PC-9 (cell line): ENCODE measurements around the gene FAM107A. TPM values are rescaled to one million over a fixed set of nuclear protein-coding genes. Genes with fewer than 3 reads are reported as not detected.

Experiments used
- BruUV-seq: library from RNA; stranded (reverse); fragments of 400-500 nt; replicated peaks from 2 replicates; lab custom pipeline; 2021; lab: Mats Ljungman, UMichigan
- CTCF ChIA-PET: fragments of 300-600 bp; sonication (Branson Sonifier 250); formaldehyde crosslinking; loops from one replicate; lab custom pipeline; 2022; ENCODE audit warnings: antibody characterized with exemption; lab: Charles Lee
- POLR2A ChIA-PET: fragments of 300-600 bp; sonication (Branson Sonifier 250); formaldehyde crosslinking; loops from one replicate; lab custom pipeline; 2022; ENCODE audit warnings: antibody characterized with exemption; ENCODE audit not compliant: unreplicated experiment; lab: Charles Lee
- DNase-seq, 2 experiments: peaks; one replicate each; pipeline versions ENCODE4 v3.0.0 to v3.0.0-alpha.2; 2015 to 2022; ENCODE audit warnings: mixed read lengths in 1 of 2
- H2AFZ ChIP-seq: fragments of 200-600 bp; sonication (generic); 2 replicates; pipeline ENCODE4 v1.8.1; 2017; ENCODE audit warnings: antibody characterized with exemption
- H3F3A ChIP-seq: fragments of 200-600 bp; sonication (generic); 2 replicates; pipeline ENCODE4 v1.8.1; 2017; ENCODE audit warnings: antibody characterized with exemption, mild to moderate bottlenecking, low read depth; ENCODE audit not compliant: insufficient read depth
- H3K27ac ChIP-seq: fragments of 200-600 bp; sonication (generic); 2 replicates; pipeline ENCODE4 v1.6.1; 2016; ENCODE audit warnings: mixed run types
- H3K27me3 ChIP-seq: fragments of 200-600 bp; sonication (generic); 2 replicates; pipeline ENCODE4 v1.6.1; 2016; ENCODE audit warnings: low read depth, mixed run types; ENCODE audit not compliant: insufficient read depth
- H3K36me3 ChIP-seq: fragments of 200-600 bp; sonication (generic); 2 replicates; pipeline ENCODE4 v1.6.1; 2016; ENCODE audit warnings: low read depth, mixed run types
- H3K4me1 ChIP-seq: fragments of 200-600 bp; sonication (generic); replicated peaks from 2 replicates; pipeline ENCODE4 v1.6.1; 2016; ENCODE audit warnings: mixed run types; ENCODE audit not compliant: insufficient read depth
- H3K4me2 ChIP-seq: fragments of 200-600 bp; sonication (generic); 2 replicates; pipeline ENCODE4 v1.6.1; 2017; ENCODE audit warnings: mixed run types
- H3K4me3 ChIP-seq: fragments of 200-600 bp; sonication (generic); 2 replicates; pipeline ENCODE4 v1.6.1; 2016; ENCODE audit warnings: mixed run types
- H3K79me2 ChIP-seq: fragments of 200-600 bp; sonication (generic); 2 replicates; pipeline ENCODE4 v1.6.1; 2017; ENCODE audit warnings: low read depth, mixed run types
- H3K9me2 ChIP-seq: fragments of 200-600 bp; sonication (generic); 2 replicates; pipeline ENCODE4 v1.8.1; 2017; ENCODE audit warnings: mild to moderate bottlenecking; ENCODE audit not compliant: insufficient read depth
- H3K9me3 ChIP-seq: fragments of 200-600 bp; sonication (generic); 2 replicates; pipeline ENCODE4 v1.8.1; 2016; ENCODE audit warnings: low read depth; ENCODE audit not compliant: insufficient read depth
- H4K20me1 ChIP-seq: fragments of 200-600 bp; sonication (generic); 2 replicates; pipeline ENCODE4 v1.8.1; 2017; ENCODE audit not compliant: insufficient read depth
- EZH2 ChIP-seq: fragments of 200-600 bp; sonication (generic); IDR thresholded peaks from 2 replicates; pipeline ENCODE4 v1.8.0; 2017; ENCODE audit warnings: antibody characterized with exemption, low read depth
- intact Hi-C: fragments of 100-400 bp; cut with micrococcal nuclease; formaldehyde crosslinking; loops from one replicate; pipeline ENCODE4 v1.10.0; 2022; ENCODE audit not compliant: unreplicated experiment
- total RNA-seq: library from RNA; stranded (reverse); gene quantifications from 2 replicates; pipeline ENCODE4 v1.2.3, GENCODE V29; 2021
- TF ChIP-seq, protein P1 (sequence below): fragments of 200-600 bp; sonication (generic); conservative IDR thresholded peaks from 2 replicates; pipeline ENCODE4 v1.6.1; 2017; ENCODE audit warnings: mixed run types, antibody characterized with exemption, mild to moderate bottlenecking, moderate library complexity

The FAM107A gene
- total RNA-seq, 1 experiment from 2014 or later = not detected

DNA sequence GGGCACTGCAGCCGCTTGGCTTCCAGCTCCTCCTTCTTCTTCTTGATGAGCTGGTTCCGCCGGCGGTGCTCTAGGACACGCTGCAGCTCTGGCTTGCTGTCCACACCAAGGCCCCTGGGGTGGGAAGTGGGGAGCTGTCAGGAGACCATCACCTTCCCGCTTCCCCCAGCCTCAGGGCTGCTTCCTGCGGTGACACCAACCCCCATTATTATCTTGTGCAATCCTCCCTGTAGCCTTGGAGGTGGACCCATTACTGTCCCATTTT is 10.0 kb downstream of the FAM107A start:
- no peaks in the 10 kb centered on the region for H3K36me3 ChIP-seq
- no peaks in the 10 kb centered on the region for H3K9me2 ChIP-seq
- no peak overlapping the region for H2AFZ ChIP-seq
- no peaks in the 10 kb centered on the region for H3K79me2 ChIP-seq
- ChIA-PET CTCF (no interaction called here), POLR2A (no interaction called here)
- intact Hi-C loops = loop anchor here (10.0 kb wide), 1 partner anchor 1248 kb away; no protein-coding TSS in a partner anchor
- H3K4me2 ChIP-seq = no peak overlapping the region
- H3K27me3 ChIP-seq = no peaks in the 10 kb centered on the region
- H3K9me3 ChIP-seq = no peaks in the 10 kb centered on the region
- TF ChIP-seq, protein P1, sequence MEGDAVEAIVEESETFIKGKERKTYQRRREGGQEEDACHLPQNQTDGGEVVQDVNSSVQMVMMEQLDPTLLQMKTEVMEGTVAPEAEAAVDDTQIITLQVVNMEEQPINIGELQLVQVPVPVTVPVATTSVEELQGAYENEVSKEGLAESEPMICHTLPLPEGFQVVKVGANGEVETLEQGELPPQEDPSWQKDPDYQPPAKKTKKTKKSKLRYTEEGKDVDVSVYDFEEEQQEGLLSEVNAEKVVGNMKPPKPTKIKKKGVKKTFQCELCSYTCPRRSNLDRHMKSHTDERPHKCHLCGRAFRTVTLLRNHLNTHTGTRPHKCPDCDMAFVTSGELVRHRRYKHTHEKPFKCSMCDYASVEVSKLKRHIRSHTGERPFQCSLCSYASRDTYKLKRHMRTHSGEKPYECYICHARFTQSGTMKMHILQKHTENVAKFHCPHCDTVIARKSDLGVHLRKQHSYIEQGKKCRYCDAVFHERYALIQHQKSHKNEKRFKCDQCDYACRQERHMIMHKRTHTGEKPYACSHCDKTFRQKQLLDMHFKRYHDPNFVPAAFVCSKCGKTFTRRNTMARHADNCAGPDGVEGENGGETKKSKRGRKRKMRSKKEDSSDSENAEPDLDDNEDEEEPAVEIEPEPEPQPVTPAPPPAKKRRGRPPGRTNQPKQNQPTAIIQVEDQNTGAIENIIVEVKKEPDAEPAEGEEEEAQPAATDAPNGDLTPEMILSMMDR = no peak
- peaks cover 3% of the 10 kb centered on the region; the same call in 1 of the 2 replicates for H3F3A ChIP-seq
- no peak overlapping the region for H3K27ac ChIP-seq
- DNase-seq = no peak
- H3K4me1 ChIP-seq = peaks cover 12% of the 10 kb centered on the region; the same call in 1 of the 2 replicates
- no peaks in the 10 kb centered on the region for H4K20me1 ChIP-seq
- no TSS peak for BruUV-seq
- no peak overlapping the region for H3K4me3 ChIP-seq

DNA sequence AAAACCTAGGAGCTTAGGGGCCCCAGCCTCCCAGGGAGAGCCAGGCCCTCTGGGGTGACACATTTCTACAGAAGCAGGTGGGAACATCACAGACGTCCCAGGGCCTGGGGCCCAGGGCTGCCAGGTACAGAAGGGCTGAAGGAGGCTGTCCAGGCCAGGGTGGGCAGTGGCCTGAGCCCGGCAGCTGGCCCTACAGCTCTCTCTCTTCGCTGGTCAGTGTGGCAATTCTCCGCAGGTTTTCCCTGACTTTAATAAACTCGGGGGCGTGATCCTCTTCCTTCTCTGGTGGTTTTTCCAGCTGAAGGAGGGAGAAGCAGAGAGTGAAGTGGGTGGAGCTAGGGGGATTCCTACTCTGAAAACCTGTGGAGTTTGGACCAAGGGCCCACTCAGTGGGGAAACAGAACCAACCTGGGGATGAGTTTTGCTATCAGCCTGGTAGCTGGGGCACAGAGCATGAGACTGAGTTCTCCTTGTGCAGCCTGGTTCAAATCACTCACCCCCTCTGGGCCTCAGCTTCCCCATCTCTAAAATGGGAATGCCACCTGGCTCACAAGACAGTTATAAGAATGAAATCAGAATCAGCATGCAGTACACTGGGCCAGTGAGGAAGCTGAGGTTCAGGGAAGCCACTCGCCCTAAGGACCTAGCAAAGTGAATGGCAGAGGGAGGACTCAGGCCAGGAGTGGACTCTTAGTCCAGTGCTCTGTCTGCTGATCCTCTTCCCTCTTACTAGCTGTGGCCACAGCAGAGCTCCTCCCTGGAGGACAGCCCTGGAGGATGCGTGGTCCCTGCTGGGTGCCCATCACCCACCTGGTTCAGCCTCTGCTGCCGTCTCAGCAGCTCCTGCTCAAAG is 10.6 kb downstream of the FAM107A start:
- no TSS peak for BruUV-seq
- H3K79me2 ChIP-seq = no peaks in the 10 kb centered on the region
- no peak for DNase-seq
- H2AFZ ChIP-seq = no peak overlapping the region
- intact Hi-C loops = loop anchor here (10.0 kb wide), 1 partner anchor 1248 kb away; no protein-coding TSS in a partner anchor
- H3K4me3 ChIP-seq = no peak overlapping the region
- H3K9me2 ChIP-seq = no peaks in the 10 kb centered on the region
- H3K4me2 ChIP-seq = no peak overlapping the region
- peaks cover 3% of the 10 kb centered on the region; the same call in 1 of the 2 replicates for H3F3A ChIP-seq
- H3K4me1 ChIP-seq = peaks cover 12% of the 10 kb centered on the region; the same call in 1 of the 2 replicates
- POLR2A ChIA-PET = interaction anchor here (0.5 kb wide), 1 partner anchor 126 kb away, joined by 3 read pairs; no protein-coding TSS in a partner anchor
- H3K9me3 ChIP-seq = no peaks in the 10 kb centered on the region
- TF ChIP-seq, protein P1 = no peak
- no peak for TF ChIP-seq EZH2
- H3K27ac ChIP-seq = no peak overlapping the region
- no peaks in the 10 kb centered on the region for H3K36me3 ChIP-seq
- no peaks in the 10 kb centered on the region for H3K27me3 ChIP-seq
- H4K20me1 ChIP-seq = no peaks in the 10 kb centered on the region
- CTCF ChIA-PET = no interaction called here

DNA sequence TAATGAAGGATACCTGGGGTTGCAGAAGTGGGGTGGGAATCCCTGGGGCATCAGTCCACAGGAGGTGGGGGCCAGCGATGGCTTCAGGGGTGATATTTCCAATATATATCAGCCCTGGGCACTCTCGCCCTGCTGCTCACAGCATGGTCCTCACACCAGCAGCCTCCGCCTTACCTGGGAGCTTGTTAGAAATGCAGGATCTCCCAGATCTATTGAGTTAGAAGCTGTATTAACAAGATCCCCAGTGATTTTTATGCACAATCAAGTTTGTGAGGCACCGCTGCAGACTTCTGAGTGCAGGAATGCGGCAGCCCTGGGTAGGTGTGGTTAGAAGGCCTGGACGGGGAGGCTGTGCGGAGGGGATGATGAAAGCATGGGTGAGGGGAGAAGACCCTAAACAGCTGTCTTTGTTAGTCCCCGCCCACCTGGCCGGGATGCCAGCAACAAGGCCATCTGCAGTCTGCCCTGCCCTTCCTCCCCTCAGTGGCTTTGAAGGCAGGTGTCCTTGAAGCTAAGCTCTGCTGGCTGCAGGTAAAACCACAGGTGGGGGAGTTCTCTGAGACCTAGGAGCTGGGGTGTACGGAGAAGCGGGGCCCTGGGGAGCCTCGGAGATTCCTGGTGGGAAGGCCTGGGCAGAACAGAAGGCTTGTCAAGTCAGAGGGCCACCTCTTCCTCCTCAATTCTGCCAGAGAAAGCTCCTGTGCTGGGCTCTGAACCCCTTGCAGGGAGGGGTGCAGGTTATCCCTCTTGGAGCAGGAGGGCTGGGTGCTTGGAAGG is 11.4 kb downstream of the FAM107A start:
- H3K27me3 ChIP-seq = no peaks in the 10 kb centered on the region
- H3K4me2 ChIP-seq = no peak overlapping the region
- H2AFZ ChIP-seq = no peak overlapping the region
- no peaks in the 10 kb centered on the region for H4K20me1 ChIP-seq
- no peak overlapping the region for H3K4me3 ChIP-seq
- H3K27ac ChIP-seq = no peak overlapping the region
- peak in 1 of 2 experiments; percentile 22 for DNase-seq
- no TSS peak for BruUV-seq
- H3K36me3 ChIP-seq = no peaks in the 10 kb centered on the region
- intact Hi-C loops = loop anchor here (10.0 kb wide), 1 partner anchor 1249 kb away; no protein-coding TSS in a partner anchor
- no peaks in the 10 kb centered on the region for H3K9me3 ChIP-seq
- H3F3A ChIP-seq = peaks cover 6% of the 10 kb centered on the region; the same call in 1 of the 2 replicates
- no peaks in the 10 kb centered on the region for H3K79me2 ChIP-seq
- H3K9me2 ChIP-seq = no peaks in the 10 kb centered on the region
- TF ChIP-seq, protein P1 = no peak
- TF ChIP-seq EZH2 = no peak
- ChIA-PET POLR2A (no interaction called here), CTCF (no interaction called here)
- H3K4me1 ChIP-seq = peaks cover 17% of the 10 kb centered on the region; the same call in 1 of the 2 replicates
